Bronchial epithelial cell (primary cell): ENCODE results near the gene ZNF697. TPM values are rescaled to one million over a fixed set of nuclear protein-coding genes. Genes with fewer than 3 reads are reported as not detected.

Source experiments
- DNase-seq: peaks from one replicate; pipeline ENCODE4 v3.0.0-alpha.2; 2010; ENCODE audit warnings: low read depth
- FAIRE-seq: peaks from 2 replicates; lab custom pipeline; 2011; peaks lifted over from hg19 to GRCh38; lab: Jason Lieb, UNC
- H3K27me3 ChIP-seq: 2 replicates; pipeline ENCODE4 v1.5.1; 2011; ENCODE audit warnings: low read length; ENCODE audit not compliant: control insufficient read depth, insufficient read depth
- H3K36me3 ChIP-seq: 2 replicates; pipeline ENCODE4 v1.5.1; 2011; ENCODE audit warnings: low read length; ENCODE audit not compliant: control insufficient read depth, insufficient read depth
- H3K4me3 ChIP-seq: 2 replicates; pipeline ENCODE4 v1.5.1; 2011; ENCODE audit warnings: mild to moderate bottlenecking, low read depth, low read length, control low read depth
- total RNA-seq: library from RNA; depleted of rRNA; stranded (reverse); fragments of >200 nt; gene quantifications from 2 replicates; pipeline ENCODE4 v1.2.1, GENCODE V29; 2014
- TF ChIP-seq, protein P1 (sequence below): IDR thresholded peaks from 2 replicates; pipeline ENCODE4 v1.5.1; 2011; ENCODE audit warnings: mild to moderate bottlenecking, moderate library complexity, low read length, control low read depth, inconsistent platforms; ENCODE audit not compliant: insufficient read depth, severe bottlenecking

The ZNF697 gene
- total RNA-seq, 1 donor from 2014 or later: 5.5 TPM

GRCh38 chr1:119686661-119687060 lies 38.6 kb upstream of the ZNF697 start:
- Histone ChIP-seq H3K4me3 (no peak overlapping the region), H3K36me3 (no peaks in the 10 kb centered on the region), H3K27me3 (no peaks in the 10 kb centered on the region)
- DNase-seq (peak; percentile 97), FAIRE-seq (peak; percentile 13)
- TF ChIP-seq, protein P1, sequence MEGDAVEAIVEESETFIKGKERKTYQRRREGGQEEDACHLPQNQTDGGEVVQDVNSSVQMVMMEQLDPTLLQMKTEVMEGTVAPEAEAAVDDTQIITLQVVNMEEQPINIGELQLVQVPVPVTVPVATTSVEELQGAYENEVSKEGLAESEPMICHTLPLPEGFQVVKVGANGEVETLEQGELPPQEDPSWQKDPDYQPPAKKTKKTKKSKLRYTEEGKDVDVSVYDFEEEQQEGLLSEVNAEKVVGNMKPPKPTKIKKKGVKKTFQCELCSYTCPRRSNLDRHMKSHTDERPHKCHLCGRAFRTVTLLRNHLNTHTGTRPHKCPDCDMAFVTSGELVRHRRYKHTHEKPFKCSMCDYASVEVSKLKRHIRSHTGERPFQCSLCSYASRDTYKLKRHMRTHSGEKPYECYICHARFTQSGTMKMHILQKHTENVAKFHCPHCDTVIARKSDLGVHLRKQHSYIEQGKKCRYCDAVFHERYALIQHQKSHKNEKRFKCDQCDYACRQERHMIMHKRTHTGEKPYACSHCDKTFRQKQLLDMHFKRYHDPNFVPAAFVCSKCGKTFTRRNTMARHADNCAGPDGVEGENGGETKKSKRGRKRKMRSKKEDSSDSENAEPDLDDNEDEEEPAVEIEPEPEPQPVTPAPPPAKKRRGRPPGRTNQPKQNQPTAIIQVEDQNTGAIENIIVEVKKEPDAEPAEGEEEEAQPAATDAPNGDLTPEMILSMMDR: no peak

GRCh38 chr1:119683893-119684292 lies 35.8 kb upstream of the ZNF697 start:
- H3K4me3 ChIP-seq: no peak overlapping the region
- H3K27me3 ChIP-seq: no peaks in the 10 kb centered on the region
- TF ChIP-seq, protein P1: no peak
- no peak for FAIRE-seq
- peak; percentile 66 for DNase-seq
- H3K36me3 ChIP-seq: no peaks in the 10 kb centered on the region

GRCh38 chr1:119682141-119682540 lies 34.1 kb upstream of the ZNF697 start:
- H3K4me3 ChIP-seq: no peak overlapping the region
- DNase-seq (peak; percentile 77), FAIRE-seq (no peak)
- no peaks in the 10 kb centered on the region for H3K27me3 ChIP-seq
- TF ChIP-seq, protein P1: no peak
- no peaks in the 10 kb centered on the region for H3K36me3 ChIP-seq

DNA sequence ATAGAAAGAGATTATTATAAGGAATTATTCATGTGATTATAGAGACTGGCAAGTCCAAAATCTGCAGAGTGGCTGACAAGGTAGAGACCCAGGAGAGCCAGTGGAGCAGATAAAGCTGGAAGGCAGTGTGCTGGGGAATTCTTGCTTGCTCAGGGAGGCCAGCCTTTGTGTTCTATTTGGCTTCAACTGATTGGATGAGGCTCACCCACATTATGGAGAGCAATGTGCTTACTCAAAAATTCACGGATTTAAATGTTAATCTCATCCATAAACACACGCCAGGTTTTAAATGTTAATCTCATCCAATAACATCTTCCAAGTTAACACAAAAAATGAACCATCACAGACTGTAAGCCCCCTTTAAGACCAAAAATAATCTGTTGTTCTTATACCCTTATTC lies 33.5 kb upstream of the ZNF697 start:
- no peaks in the 10 kb centered on the region for H3K27me3 ChIP-seq
- H3K36me3 ChIP-seq: no peaks in the 10 kb centered on the region
- DNase-seq: no peak
- TF ChIP-seq, protein P1: no peak
- FAIRE-seq: no peak
- no peak overlapping the region for H3K4me3 ChIP-seq

DNA sequence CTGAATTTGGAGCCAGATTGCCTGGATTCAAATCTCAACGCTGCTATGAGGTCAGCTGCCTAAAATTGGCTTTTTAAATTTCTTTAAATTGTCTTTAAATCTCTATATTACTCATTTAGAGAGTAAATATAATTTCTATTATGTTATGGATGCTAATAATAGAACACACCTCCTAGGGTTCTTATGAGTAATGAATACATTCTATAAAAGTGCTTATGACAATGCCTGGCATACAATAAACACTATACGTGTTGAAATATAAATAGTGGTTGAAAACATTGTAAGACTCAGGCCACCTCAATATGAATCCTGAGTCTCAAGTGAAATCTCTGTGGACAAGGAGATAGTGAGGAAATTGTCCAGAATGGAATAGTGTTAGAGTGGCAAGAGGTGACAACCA lies 32.7 kb upstream of the ZNF697 start:
- Histone ChIP-seq H3K4me3 (no peak overlapping the region), H3K36me3 (no peaks in the 10 kb centered on the region), H3K27me3 (no peaks in the 10 kb centered on the region)
- FAIRE-seq (no peak), DNase-seq (peak; percentile 56)
- TF ChIP-seq, protein P1: no peak

DNA sequence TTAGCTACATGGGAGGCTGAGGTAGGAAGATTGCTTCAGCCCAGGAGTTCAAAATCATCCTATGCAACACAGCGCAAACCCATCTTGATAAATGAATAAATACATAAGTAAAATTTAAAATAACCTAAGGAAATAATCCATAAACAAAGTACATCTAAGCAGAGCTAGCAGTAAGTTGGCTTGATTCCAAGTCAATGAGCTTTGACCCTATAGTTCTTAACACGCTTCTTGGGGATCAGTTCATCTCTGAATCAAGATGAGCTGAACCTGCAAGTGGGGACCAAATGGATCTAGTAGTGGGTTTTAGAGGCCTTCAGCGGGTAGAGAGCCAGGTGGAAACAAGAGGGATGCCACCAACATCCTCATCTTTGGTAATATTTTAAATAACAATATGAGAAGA lies 32.1 kb upstream of the ZNF697 start:
- FAIRE-seq (no peak), DNase-seq (no peak)
- no peaks in the 10 kb centered on the region for H3K36me3 ChIP-seq
- no peak overlapping the region for H3K4me3 ChIP-seq
- H3K27me3 ChIP-seq: no peaks in the 10 kb centered on the region
- TF ChIP-seq, protein P1: no peak
